Osteoblast (primary cell): Measurements from ENCODE around the gene UROD. TPM values are rescaled to one million over a fixed set of nuclear protein-coding genes. Genes with fewer than 3 reads are reported as not detected.
"Not testable (repeated sequence)": the region's sequence is repeated elsewhere in the genome, so short reads cannot be mapped to it uniquely, and the experiment has no call there.

Experiments
- DNase-seq: peaks from one replicate; pipeline ENCODE4 v3.0.0; 2011; ENCODE audit warnings: low spot score, mixed read lengths; ENCODE audit not compliant: insufficient read length; ENCODE audit errors: missing footprints
- H2AFZ ChIP-seq: 2 replicates; pipeline ENCODE4 v1.6.0; 2011; ENCODE audit warnings: mild to moderate bottlenecking, low read length
- H3K27ac ChIP-seq: 2 replicates; pipeline ENCODE4 v1.5.1; 2011; ENCODE audit warnings: mild to moderate bottlenecking, low read depth, low read length, moderate library complexity
- H3K27me3 ChIP-seq: 2 replicates; pipeline ENCODE4 v1.6.0; 2012; ENCODE audit warnings: mild to moderate bottlenecking, control low read depth, inconsistent platforms, low read length, moderate library complexity; ENCODE audit not compliant: insufficient read depth
- H3K36me3 ChIP-seq: 2 replicates; pipeline ENCODE4 v1.5.1; 2011; ENCODE audit warnings: mild to moderate bottlenecking, low read length, control low read depth, moderate library complexity; ENCODE audit not compliant: insufficient read depth
- H3K4me1 ChIP-seq: 2 replicates; pipeline ENCODE4 v1.5.1; 2011; ENCODE audit warnings: mild to moderate bottlenecking, low read length, control low read depth, moderate library complexity; ENCODE audit not compliant: insufficient read depth
- H3K4me2 ChIP-seq: 2 replicates; pipeline ENCODE4 v1.6.0; 2011; ENCODE audit warnings: mild to moderate bottlenecking, low read length; ENCODE audit not compliant: insufficient read depth
- H3K4me3 ChIP-seq: fragments of 200-600 bp; sonication (generic); 3 replicates; pipeline ENCODE4 v1.5.1; 2012; ENCODE audit warnings: mild to moderate bottlenecking, low read length, inconsistent platforms; ENCODE audit not compliant: insufficient read depth
- H3K79me2 ChIP-seq: 2 replicates; pipeline ENCODE4 v1.6.0; 2012; ENCODE audit warnings: mild to moderate bottlenecking, low read length, control low read depth, inconsistent platforms; ENCODE audit not compliant: insufficient read depth
- H3K9me3 ChIP-seq: 2 replicates; pipeline ENCODE4 v1.5.1; 2011; ENCODE audit warnings: low read depth, low read length, control low read depth
- H4K20me1 ChIP-seq: 2 replicates; pipeline ENCODE4 v1.6.0; 2012; ENCODE audit warnings: mild to moderate bottlenecking, low read length, control low read depth; ENCODE audit not compliant: insufficient read depth
- total RNA-seq: library from RNA; depleted of rRNA; stranded (reverse); fragments of >200 nt; gene quantifications from 2 replicates; pipeline ENCODE4 v1.2.3, GENCODE V29; 2012
- TF ChIP-seq, protein P1 (sequence below): IDR thresholded peaks from 2 replicates; pipeline ENCODE4 v1.5.1; 2011; ENCODE audit warnings: mild to moderate bottlenecking, low read depth, low read length, moderate library complexity; ENCODE audit errors: extremely low read depth

Gene UROD
- total RNA-seq, 1 donor: 123 TPM

DNA sequence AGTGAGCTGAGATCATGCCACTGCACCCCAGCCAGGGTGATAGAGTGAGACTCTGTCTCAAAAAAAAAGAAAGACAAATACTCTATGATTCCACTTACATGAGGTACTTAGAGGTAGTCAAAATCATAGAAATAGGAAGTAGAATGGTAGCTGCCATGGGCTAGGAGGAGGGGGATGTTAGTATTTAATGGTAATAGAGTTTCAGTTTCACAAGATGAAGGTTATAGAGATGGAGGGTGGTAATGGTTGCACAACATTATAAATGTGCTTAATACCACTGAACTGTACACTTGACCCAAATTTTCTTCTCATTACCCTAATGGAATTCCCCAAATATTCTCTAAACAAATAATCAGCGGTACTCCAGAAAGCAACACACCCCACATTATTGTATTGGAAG, 38.4 kb upstream of the UROD start:
- Histone ChIP-seq H3K27ac (no peak overlapping the region), H2AFZ (no peak overlapping the region), H4K20me1 (no peaks in the 10 kb centered on the region), H3K4me2 (no peak overlapping the region), H3K79me2 (no peaks in the 10 kb centered on the region), H3K9me3 (no peaks in the 10 kb centered on the region), H3K36me3 (peaks cover 34% of the 10 kb centered on the region), H3K4me3 (no peak overlapping the region), H3K27me3 (no peaks in the 10 kb centered on the region), H3K4me1 (peaks cover 12% of the 10 kb centered on the region)
- DNase-seq: no peak
- TF ChIP-seq, protein P1, sequence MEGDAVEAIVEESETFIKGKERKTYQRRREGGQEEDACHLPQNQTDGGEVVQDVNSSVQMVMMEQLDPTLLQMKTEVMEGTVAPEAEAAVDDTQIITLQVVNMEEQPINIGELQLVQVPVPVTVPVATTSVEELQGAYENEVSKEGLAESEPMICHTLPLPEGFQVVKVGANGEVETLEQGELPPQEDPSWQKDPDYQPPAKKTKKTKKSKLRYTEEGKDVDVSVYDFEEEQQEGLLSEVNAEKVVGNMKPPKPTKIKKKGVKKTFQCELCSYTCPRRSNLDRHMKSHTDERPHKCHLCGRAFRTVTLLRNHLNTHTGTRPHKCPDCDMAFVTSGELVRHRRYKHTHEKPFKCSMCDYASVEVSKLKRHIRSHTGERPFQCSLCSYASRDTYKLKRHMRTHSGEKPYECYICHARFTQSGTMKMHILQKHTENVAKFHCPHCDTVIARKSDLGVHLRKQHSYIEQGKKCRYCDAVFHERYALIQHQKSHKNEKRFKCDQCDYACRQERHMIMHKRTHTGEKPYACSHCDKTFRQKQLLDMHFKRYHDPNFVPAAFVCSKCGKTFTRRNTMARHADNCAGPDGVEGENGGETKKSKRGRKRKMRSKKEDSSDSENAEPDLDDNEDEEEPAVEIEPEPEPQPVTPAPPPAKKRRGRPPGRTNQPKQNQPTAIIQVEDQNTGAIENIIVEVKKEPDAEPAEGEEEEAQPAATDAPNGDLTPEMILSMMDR: no peak

DNA sequence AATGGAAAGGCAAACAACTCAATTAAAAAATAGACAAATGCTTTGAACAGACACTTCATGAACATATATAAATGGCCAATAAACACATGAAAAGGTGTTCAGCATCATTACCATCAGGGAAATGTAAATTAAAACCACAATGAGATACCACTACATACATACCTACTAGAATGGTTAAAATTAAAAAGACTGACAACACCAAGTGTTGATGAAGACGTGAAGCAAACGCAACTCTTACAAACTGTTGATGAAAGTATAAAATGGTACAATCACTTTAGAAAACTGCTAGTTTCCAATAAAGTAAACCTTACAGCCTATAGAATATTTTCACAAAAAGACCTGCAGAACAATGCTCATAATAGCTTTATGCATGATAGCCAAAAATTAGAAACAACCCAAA, 35.8 kb upstream of the UROD start:
- Histone ChIP-seq H3K36me3 (peaks cover 58% of the 10 kb centered on the region), H3K27ac (no peak overlapping the region), H3K4me2 (no peak overlapping the region), H3K79me2 (no peaks in the 10 kb centered on the region), H3K4me3 (no peak overlapping the region), H2AFZ (no peak overlapping the region), H3K4me1 (no peaks in the 10 kb centered on the region), H3K27me3 (no peaks in the 10 kb centered on the region), H3K9me3 (no peaks in the 10 kb centered on the region), H4K20me1 (no peaks in the 10 kb centered on the region)
- TF ChIP-seq, protein P1: no peak
- no peak for DNase-seq

DNA sequence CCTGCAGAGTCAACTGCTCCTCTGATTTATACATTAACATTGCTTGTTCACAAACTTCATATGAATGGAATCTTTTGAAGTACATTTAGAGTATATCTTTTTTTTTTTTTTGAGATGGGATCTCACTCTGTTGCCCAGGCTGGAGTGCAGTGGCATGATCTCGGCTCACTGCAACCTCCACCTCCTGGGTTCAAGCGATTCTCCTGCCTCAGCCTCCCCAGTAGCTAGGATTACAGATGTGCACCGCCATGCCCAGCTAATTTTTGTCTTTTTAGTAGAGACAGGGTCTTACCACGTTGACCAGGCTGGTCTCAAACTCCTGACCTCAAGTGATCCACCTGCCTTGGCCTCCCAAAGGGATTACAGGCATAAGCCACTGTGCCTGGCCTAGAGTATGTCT, 34.7 kb upstream of the UROD start:
- peaks cover 58% of the 10 kb centered on the region for H3K36me3 ChIP-seq

GRCh38 chr1:44985747-44986359, 26.2 kb upstream of the UROD start:
- H3K4me2 ChIP-seq: peak overlapping the region; percentile 93
- peak overlapping the region; percentile 98 for H2AFZ ChIP-seq
- TF ChIP-seq, protein P1: no peak
- peak overlapping the region; percentile 99 for H3K4me3 ChIP-seq
- H3K27ac ChIP-seq: peak overlapping the region; percentile 67
- peaks cover 12% of the 10 kb centered on the region for H3K4me1 ChIP-seq
- no peaks in the 10 kb centered on the region for H3K9me3 ChIP-seq
- H3K36me3 ChIP-seq: peaks cover 5% of the 10 kb centered on the region
- no peaks in the 10 kb centered on the region for H4K20me1 ChIP-seq
- peaks cover 20% of the 10 kb centered on the region for H3K79me2 ChIP-seq
- H3K27me3 ChIP-seq: no peaks in the 10 kb centered on the region
- DNase-seq: peak; percentile 5

More for the DNA sequence above, 34.7 kb upstream of the UROD start:
- not testable (repeated sequence) for H3K27ac ChIP-seq, H3K27me3 ChIP-seq, H4K20me1 ChIP-seq, H3K4me2 ChIP-seq, H3K9me3 ChIP-seq, H3K4me1 ChIP-seq, DNase-seq, H3K79me2 ChIP-seq, H2AFZ ChIP-seq, H3K4me3 ChIP-seq
